ENCODE data around the gene TMEM212.

- TF ChIP-seq CTCF (IDR thresholded peaks at IDR 0.05; ENCODE audit: low read depth, low read length): no peak
- no peak for TF ChIP-seq POLR2A (IDR thresholded peaks at IDR 0.05; ENCODE audit: extremely low read depth, insufficient read length)
These were observed 36.7 kb upstream of the TMEM212 start for GRCh38 chr3:171806200-171807128.

All from NB4 (cell line).